Mucosa of stomach (tissue), 1 donor: ENCODE measurements around the gene CAMTA1.

Source experiments
- H3K27me3 ChIP-seq: one replicate; pipeline ENCODE4 v1.7.0; 2013; ENCODE audit warnings: mild to moderate bottlenecking, low read length; ENCODE audit not compliant: control insufficient read depth, insufficient read depth
- H3K36me3 ChIP-seq: one replicate; pipeline ENCODE4 v1.7.0; 2013; ENCODE audit warnings: low read length; ENCODE audit not compliant: control insufficient read depth, insufficient read depth
- H3K4me1 ChIP-seq: one replicate; pipeline ENCODE4 v1.7.0; 2013; ENCODE audit warnings: mild to moderate bottlenecking, low read length; ENCODE audit not compliant: control insufficient read depth, insufficient read depth
- H3K4me3 ChIP-seq: one replicate; pipeline ENCODE4 v1.7.0; 2013; ENCODE audit warnings: low read length
- H3K9ac ChIP-seq: one replicate; pipeline ENCODE4 v1.7.0; 2013; ENCODE audit warnings: mild to moderate bottlenecking, low read length, moderate library complexity
- H3K9me3 ChIP-seq: one replicate; pipeline ENCODE4 v1.7.0; 2013; ENCODE audit warnings: mild to moderate bottlenecking, low read length, moderate library complexity; ENCODE audit not compliant: control insufficient read depth
- donor health status: Pancreatic carcinoma.

Gene CAMTA1

DNA sequence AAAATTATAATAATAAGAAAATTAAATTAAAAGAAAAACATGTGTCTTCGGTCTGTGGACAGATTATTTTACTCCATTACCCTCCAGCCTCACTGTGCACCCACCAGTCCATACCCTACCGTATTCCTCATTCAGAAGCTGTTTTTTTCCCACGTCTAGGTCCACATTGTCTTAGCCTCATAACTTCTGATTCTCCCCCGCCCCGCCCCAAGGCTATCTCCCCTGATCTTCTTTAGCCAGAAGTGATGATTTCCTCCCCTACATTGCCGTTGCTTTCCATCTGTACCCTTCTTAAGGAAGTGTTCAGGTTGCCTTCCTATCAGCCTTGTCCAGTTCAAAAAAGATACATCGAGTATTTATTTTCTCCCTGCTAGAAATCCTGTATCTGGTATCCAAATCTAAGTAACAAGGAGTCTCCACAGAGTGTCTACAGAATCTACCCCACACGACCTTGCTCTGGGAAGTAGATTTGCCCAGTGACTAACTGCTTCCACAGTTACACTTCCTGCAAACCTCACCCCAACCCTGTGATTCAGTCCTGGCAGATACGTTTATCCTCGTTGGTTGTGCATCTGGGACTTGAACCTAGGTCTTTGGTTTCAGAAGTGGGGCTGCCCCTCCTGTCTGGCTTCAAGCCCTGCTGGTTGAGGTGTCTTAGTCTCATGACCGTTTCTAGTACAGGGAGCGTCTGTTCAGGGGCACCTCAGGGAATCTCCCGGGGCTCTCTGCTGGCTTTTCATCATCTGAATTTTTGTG is 470.2 kb downstream of the CAMTA1 start:
- H3K36me3 ChIP-seq, result no peaks in the 10 kb centered on the region

DNA sequence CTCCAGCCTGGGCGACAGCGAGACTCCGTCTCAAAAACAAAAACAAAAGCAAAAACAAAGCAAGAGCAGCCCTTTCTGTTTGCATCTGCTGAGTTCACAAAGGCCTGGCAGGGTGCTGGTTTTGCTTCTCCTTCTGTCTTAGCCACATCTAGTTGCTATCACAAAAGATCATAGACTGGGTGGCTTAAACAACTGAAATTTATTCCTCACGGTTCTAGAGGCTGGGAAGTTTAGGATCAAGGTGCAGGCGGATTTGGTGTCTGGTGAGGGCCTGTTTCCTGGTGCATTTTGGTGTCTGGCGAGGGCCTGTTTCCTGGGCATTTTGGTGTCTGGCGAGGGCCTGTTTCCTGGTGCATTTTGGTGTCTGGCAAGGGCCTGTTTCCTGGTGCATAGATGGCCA is 471.3 kb downstream of the CAMTA1 start:
- Histone ChIP-seq H3K9me3 (no peaks in the 10 kb centered on the region), H3K27me3 (no peaks in the 10 kb centered on the region), H3K4me3 (no peak overlapping the region), H3K36me3 (no peaks in the 10 kb centered on the region), H3K4me1 (peaks cover 7% of the 10 kb centered on the region), H3K9ac (no peak overlapping the region)

More for the DNA sequence above, 470.2 kb downstream of the CAMTA1 start:
- Histone ChIP-seq H3K4me1 (peaks cover 7% of the 10 kb centered on the region), H3K9ac (no peak overlapping the region), H3K4me3 (no peak overlapping the region), H3K27me3 (no peaks in the 10 kb centered on the region), H3K9me3 (no peaks in the 10 kb centered on the region)

DNA sequence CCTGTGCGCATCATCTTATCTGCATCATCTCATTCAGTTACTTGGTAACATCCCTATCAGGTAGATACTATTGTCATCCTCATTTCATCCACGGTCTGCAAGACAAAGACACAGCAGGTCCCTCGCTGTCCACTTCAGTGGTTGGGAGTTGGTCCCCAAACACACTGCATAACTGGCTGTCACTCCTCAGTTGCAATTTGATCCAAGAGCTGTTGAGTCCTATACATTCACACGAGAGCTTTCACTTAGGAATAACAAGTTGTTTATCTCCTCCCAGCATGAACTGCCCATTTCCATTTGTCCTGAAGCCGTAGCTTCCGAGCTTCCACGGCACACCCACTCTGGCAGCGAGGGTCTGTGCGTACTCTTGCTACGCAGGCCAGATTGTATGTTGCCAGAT is 472.0 kb downstream of the CAMTA1 start:
- Histone ChIP-seq H3K9ac (no peak overlapping the region), H3K4me1 (peaks cover 9% of the 10 kb centered on the region), H3K4me3 (no peak overlapping the region), H3K36me3 (no peaks in the 10 kb centered on the region), H3K27me3 (no peaks in the 10 kb centered on the region), H3K9me3 (no peaks in the 10 kb centered on the region)

DNA sequence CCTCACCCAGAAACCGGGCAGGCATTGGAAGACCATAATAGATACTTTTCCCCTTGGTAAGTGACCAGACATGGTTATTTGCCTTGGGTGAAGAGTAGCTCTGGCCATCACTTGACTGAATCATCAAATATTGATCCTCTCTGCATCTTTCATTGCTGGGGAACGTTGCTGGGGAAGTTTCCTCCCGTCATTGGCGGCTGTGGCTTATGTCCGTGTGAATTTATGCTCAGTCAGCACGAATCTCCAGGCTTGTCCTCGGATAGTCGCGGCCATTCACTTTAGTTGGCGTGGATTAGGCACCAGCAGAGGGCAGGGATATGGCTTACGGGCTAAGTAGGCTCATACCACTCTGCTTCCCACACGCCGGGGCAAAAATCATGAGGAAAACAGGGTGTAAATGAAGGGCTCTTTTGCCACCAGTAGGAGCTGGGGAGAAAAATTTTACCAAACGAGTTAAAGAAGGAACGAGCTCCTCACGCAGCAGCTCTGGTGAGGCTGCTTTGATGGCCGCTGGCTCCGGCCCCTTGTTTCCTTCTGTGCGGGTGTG is 473.4 kb downstream of the CAMTA1 start:
- peaks cover 18% of the 10 kb centered on the region for H3K4me1 ChIP-seq
- no peaks in the 10 kb centered on the region for H3K36me3 ChIP-seq
- no peaks in the 10 kb centered on the region for H3K9me3 ChIP-seq
- no peak overlapping the region for H3K9ac ChIP-seq
- H3K27me3 ChIP-seq, result no peaks in the 10 kb centered on the region
- H3K4me3 ChIP-seq, result no peak overlapping the region

DNA sequence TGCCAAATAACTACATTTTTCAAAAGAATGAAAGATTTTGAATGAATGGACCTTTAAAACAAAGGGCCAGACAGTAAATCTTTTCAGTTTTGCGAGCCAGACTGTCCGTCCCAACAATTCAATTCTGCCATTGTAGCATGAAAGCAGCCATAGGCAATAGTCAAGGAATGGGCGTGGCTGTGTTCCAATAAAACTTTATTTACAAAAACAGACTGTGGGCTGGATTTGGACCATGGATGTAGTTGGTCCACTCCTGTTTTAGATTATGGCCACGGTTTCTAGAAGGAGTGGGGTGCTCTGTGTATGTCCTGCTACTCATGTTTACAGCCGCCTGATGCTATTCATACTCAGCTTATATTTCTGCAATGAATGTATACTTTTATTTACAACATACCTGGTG is 474.7 kb downstream of the CAMTA1 start:
- H3K4me1 ChIP-seq, result peaks cover 28% of the 10 kb centered on the region
- no peak overlapping the region for H3K9ac ChIP-seq
- H3K9me3 ChIP-seq, result no peaks in the 10 kb centered on the region

DNA sequence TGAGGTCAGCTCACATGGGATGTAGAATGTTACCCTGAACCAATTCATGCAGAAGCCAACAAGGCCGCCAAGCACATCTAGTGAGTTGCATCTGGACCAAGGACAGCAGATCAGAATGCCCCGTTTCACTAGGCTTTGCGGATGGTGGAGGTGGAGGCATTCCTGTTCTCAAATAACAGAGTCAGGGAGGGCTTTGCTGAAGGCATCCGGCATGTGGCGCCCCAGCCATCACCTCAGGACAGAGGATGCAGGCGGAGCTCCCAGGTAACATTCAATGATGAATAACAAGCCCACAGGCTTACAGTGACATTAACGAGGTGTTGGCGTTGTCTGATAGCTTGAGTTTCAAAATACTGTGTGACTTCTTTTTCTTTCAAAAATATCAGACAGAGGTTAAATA is 476.2 kb downstream of the CAMTA1 start:
- Histone ChIP-seq H3K9ac (no peak overlapping the region), H3K4me3 (no peak overlapping the region), H3K9me3 (no peaks in the 10 kb centered on the region), H3K27me3 (no peaks in the 10 kb centered on the region), H3K36me3 (no peaks in the 10 kb centered on the region), H3K4me1 (peaks cover 30% of the 10 kb centered on the region)

More for the DNA sequence above, 474.7 kb downstream of the CAMTA1 start:
- Histone ChIP-seq H3K4me3 (no peak overlapping the region), H3K27me3 (no peaks in the 10 kb centered on the region), H3K36me3 (no peaks in the 10 kb centered on the region)

DNA sequence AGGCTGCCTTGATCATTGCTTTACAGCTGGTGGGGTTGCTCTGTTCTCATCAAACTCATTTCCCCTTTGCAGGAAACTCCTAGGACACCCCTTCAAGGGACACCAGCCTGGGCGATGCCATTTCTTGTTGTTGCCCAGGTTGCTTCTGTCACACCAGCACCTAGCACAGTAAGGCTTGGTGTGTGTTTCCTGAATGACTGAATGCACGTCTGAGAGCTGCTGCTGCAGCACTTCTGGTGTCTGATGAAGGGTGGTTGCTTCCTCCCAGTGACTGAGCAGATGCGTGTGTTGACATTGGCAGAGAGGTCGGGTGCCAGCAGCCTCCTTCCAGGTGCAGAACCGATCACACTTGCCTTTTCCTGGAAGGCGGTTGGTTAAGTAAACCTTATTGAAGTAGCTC is 477.4 kb downstream of the CAMTA1 start:
- no peaks in the 10 kb centered on the region for H3K9me3 ChIP-seq
- no peak overlapping the region for H3K4me3 ChIP-seq
- H3K36me3 ChIP-seq, result no peaks in the 10 kb centered on the region
- H3K27me3 ChIP-seq, result no peaks in the 10 kb centered on the region
- peaks cover 41% of the 10 kb centered on the region for H3K4me1 ChIP-seq
- no peak overlapping the region for H3K9ac ChIP-seq

DNA sequence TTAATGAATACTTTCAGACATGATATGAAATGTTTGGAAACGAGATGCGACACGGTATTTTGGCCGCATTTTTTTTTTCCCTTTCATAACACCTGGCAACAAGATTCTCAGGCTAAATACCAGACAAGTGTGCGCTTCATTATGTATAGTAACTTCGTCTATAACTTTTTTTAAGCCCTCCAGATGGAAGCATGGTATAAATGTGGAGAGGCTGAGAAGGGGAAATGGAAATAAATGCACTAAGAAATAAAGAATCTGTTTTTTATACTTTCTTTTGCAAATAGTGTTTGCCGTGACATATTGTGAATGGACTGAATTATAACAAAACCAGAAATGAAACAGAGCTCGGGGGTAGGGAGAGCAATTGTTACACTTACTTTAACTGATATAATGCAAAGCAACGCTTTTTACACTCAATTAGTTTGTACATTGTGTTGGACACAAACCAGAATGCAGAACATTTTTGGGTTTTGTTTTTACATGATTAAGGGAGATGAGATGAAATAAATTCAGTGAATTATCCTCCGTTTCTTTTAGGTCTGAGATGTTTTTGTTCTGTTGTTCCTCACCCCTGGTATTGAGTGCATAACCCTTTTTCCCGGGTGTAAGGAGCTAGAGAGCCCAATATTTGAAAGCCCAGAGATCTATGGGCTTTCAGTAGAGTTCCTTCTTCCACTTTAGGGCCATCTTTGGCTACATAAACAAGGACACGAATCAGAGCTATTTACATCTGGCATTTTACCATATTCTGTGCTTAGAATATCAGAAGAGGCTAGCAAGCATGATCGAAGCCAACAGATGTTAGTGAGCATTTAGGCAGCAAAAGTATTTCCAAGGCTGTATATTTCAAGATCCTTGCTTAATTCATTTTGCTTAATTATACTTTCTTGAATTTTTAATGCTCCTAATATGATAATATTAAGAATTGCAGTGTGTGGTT is 478.0 kb downstream of the CAMTA1 start:
- Histone ChIP-seq H3K36me3 (no peaks in the 10 kb centered on the region), H3K9me3 (no peaks in the 10 kb centered on the region), H3K4me1 (peaks cover 47% of the 10 kb centered on the region), H3K9ac (no peak overlapping the region), H3K4me3 (no peak overlapping the region), H3K27me3 (no peaks in the 10 kb centered on the region)

DNA sequence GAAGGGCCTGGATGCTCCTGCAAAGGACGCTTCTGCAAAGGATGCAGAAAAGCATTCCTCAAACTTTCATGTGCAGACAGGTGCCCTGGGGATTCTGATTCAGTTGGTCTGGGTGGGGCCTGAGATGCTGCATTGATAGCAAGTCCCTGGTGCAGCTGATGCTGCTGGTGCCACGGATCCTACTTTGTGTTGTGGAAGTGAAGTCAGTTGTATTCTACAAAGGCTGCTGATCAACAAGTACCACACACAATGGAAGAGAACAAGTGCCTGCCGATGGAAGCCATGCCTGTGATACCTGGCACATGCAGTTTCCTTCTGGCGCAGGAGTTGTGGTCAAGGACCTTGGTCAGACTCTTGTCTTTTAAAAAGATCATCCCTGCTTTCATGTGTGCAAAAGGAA is 478.8 kb downstream of the CAMTA1 start:
- H3K9me3 ChIP-seq, result no peaks in the 10 kb centered on the region
- H3K4me3 ChIP-seq, result no peak overlapping the region
- no peaks in the 10 kb centered on the region for H3K27me3 ChIP-seq
- H3K36me3 ChIP-seq, result no peaks in the 10 kb centered on the region
- peaks cover 47% of the 10 kb centered on the region for H3K4me1 ChIP-seq
- no peak overlapping the region for H3K9ac ChIP-seq

DNA sequence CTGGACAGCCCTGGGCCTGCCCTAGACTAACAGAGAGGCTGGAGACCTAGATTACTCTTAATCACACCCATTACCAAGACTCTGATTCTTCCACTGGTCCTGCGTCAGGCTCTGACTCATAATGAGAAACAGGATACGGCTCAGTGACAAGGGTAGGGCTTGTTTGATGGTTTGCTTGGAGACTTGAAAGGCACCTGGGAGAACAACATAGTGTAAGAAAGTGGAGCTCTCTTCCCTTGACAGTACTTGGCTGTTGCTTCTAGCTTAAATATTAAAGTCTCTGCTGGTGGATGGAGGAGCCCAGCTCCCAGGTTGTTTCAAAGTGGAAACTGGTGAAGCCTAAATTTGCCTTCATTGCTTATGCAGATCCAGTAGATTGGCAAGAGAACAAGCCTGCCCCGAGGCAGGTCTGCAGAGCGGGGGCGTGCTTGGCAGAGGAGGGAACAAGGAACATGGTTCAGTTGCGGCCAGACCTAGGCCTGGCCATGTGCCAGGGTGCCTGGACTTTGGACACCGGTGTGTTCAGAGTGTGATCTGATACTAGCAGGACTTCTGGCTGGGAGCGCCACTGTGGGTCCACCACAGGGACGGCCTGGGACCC is 480.6 kb downstream of the CAMTA1 start:
- no peaks in the 10 kb centered on the region for H3K9me3 ChIP-seq
- H3K36me3 ChIP-seq, result no peaks in the 10 kb centered on the region
- H3K27me3 ChIP-seq, result no peaks in the 10 kb centered on the region
- H3K9ac ChIP-seq, result no peak overlapping the region
- no peak overlapping the region for H3K4me3 ChIP-seq
- peaks cover 47% of the 10 kb centered on the region for H3K4me1 ChIP-seq

DNA sequence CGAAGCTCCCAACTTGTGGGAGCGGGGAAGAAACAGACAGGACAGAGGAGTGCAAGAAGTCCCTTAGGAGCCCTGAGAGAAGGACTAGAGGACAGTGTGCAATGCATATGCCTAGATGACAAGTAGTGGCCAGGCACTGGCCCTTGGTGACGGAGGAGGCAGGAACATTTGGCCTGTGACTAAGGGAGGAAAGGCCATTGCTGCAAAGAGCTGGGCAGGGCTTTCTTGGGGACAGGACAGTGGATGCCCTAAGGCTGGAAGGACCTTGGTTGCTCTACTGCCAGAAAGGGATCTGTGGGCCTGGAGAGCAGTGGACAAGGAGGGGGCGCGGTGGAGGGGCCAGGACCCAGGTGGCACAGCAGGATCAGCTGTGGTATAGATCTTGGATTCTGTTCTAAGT is 481.3 kb downstream of the CAMTA1 start:
- peak overlapping the region; percentile 10 for H3K9ac ChIP-seq
- H3K4me3 ChIP-seq, result no peak overlapping the region
- H3K4me1 ChIP-seq, result peaks cover 47% of the 10 kb centered on the region
- no peaks in the 10 kb centered on the region for H3K9me3 ChIP-seq
- no peaks in the 10 kb centered on the region for H3K36me3 ChIP-seq
- no peaks in the 10 kb centered on the region for H3K27me3 ChIP-seq

DNA sequence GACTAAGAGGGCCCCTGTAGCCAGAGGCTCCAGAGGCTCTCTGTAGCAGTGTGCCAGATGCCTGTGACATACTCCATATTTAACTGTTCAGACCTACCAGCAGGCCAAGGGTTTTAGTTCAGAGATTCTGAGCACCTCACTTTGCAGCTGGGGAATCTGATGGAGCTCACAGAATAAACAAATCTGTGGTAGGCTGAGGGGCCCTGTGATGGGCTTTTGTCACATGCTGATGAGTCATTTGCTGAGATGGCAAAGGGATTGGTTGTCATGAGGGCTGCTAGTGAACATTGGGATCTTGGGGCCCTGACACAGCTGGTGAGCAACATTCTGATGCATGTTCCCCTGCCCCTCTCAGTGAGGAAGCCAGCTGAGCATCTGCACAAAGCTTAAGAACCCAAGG is 482.2 kb downstream of the CAMTA1 start:
- Histone ChIP-seq H3K36me3 (no peaks in the 10 kb centered on the region), H3K27me3 (no peaks in the 10 kb centered on the region), H3K4me3 (no peak overlapping the region), H3K9ac (no peak overlapping the region), H3K9me3 (no peaks in the 10 kb centered on the region), H3K4me1 (peaks cover 42% of the 10 kb centered on the region)
